GM21381 (cell line): ENCODE data around the gene CKMT1A.
"Not testable (repeated sequence)": the region's sequence is repeated elsewhere in the genome, so short reads cannot be mapped to it uniquely, and the experiment has no call there.

Experiments
- ATAC-seq: cut with Tn5 transposase; IDR thresholded peaks from one replicate; pipeline ENCODE4 v1.9.1; 2021; ENCODE audit warnings: mild to moderate bottlenecking, moderate library complexity; ENCODE audit not compliant: unreplicated experiment

CKMT1A gene

DNA sequence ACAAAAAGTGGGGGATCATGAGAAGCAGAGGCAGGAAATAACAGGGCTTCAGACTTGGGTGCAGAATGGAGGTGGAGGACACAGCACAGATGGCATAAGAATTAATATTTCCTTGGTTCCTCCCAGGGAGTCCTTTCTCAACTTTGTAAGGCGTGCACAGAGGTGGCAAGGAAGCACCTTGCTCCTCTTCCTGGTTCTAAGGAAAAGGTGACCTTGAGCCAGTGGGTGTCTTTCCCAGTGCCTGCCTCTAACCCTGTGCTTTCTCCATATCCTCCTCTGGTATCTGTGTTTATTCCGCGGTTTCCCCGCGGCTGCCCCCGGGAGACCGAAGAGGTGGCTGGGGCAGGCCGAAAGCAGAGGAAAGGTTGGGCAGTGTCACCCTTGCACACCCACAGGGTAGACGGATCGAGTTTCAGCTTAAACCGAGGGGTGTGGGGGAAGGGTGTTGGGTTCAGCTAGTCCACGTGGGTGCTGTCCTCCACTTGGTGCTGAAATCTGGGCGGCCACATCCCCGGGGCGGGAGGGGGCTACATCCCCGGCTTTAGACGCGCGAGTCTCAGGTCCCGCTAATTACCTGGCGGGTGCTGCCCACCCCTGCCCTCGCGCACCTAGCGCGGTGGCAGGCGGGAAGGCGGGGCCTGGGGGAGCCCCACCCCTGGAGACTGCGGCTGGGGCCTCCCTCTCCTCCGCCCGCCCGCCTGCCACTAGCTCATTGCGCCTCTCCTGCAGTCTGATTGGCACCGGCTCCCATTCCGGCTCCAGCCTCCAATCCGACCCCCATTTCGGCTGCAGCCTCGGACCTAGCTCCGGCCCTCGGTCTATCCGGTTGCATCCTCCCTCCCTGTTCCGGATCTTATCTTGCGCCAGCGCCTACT is at the start of gene CKMT1A:
TSS of gene CKMT1A (plus strand) at position 712 of the 875 bp plus-strand sequence. CDS start 192 bp downstream, outside the sequence.
- not testable (repeated sequence) for ATAC-seq

DNA sequence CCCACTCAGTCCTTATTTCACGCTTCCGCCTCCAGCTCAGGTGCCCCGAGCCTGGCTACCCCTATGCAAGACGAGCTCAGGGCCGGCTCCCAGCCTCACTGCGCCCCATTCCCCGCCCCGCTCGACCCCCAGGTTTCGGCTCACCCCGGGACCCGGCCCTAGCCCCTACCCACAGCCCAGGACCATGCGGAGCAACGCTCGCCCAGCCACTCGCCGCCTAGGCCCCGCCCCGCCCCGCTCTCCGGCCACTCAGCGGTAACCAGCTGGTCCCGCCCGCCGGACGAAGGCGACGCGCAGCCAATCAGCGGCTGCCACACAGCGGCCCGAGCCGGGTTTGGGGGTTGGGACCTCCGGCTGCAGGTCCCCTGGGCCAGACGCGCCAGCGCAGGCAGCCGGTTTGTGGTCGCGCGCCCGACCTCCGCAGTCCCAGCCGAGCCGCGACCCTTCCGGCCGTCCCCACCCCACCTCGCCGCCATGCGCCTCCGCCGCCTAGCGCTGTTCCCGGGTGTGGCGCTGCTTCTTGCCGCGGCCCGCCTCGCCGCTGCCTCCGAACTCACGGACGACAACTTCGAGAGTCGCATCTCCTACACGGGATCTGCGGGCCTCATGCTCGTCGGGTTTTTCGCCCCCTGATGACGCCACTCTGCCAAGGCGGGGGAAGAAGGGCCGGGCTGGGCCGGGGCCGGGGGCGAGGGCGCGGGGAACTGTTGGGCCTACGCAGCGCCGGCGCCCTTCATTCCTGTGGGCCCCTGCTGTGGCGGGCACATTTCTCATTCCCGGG is 44.8 kb upstream of the CKMT1A start, which contains the start of gene CATSPER2:
TSS of gene CATSPER2 (minus strand) at position 196 of the 781 bp plus-strand sequence. CDS start 783 bp downstream, outside the sequence.
- ATAC-seq = no peak

DNA sequence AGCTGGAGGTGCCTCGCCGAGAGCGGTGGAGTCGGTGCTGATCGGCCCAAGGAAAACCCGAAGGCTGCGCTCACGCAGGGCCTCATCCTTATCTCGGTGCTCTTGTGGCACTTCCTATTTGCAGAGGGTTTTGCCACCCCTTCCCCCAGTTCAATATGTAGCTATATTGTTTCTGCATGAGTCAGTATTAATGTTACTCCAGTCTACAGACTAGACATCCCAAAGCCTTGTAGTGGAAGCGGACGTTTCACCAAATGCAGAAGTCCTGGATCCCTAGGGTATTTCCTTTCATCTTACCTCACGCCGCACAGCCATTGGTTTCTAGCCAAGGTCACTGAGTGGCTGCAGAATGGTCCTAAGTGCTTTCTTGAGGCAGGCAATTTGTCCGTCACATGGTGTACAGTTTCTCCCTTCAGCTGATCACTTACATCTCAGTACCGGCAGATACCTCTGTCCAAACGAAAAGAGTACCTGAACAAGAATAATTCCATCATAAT is 44.2 kb upstream of the CKMT1A start:
- ATAC-seq = not testable (repeated sequence)

DNA sequence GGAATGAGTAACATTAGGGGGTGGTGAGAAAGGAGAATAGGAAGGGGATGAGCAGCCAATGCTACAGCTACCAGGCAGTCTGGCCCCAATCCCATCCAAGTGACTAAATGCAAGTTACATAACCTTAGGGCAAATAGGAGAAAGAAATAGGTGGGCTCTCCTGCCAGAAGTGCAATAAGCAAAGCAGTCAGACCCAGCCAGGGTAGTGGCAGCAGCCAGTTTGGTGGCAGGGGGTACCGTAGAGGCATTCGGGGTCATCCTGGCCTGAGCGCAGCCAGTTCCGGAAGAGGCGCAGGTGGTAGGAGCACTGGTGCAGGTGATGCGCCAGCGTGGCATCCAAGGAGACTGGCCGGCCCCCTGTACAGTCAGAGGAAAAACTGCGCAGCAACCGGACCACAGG is 33.9 kb upstream of the CKMT1A start:
- not testable (repeated sequence) for ATAC-seq

DNA sequence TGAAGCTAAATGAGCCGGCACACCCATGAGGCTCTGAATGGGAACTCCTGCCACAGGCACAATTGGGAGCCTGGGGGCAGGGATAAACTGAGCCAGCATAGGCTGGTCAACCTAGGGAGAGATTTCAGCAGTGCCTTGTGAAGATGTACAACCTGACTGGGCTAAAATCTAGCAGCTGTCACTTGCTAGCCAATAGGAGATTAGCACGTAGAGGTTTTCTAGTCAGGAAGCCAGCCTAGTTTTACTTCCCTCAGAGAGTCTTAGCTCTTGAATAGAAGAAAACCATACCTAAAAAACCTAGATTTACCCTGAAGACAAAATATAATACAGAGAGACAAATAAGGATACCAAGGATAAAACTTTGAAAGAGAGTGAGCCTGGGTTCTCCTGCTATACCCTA is 31.4 kb upstream of the CKMT1A start:
- ATAC-seq = not testable (repeated sequence)

DNA sequence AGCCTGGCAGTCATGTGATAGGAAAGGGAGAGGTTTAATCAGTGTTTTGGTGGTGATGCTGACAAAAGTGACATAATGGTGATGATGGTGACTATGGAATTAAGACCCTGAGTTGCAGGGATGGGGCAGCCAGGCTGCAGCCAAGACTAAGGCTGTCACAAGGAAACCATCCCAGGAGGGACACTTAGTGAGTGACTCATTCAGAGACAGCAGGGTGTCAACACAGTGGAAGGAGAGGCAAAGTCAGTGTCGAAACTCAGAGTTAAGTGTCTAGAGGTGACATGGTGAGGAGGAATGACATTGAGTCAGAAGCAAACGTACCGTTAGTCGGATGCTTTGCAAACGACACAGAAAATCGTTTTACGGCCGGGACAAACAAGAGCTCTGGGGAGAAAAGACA is 30.3 kb upstream of the CKMT1A start:
- not testable (repeated sequence) for ATAC-seq

DNA sequence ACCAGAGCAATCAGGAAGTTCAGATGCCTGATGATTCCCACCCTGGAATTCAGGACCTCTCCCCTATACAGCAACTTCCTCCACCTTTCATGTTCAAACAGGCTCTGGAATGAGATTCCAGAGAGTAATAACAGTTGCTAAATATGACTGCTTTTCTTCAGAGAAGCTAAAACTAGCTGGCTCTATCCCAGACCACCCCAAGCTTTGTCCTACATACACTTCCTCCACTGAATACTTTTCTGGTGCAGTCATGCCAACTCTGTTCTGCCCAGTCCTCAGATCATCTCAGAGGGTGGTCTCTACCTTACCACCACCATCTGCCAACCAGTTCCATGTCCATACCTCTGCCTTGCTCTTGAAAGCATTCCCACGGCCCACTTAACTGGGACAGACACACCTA is 27.5 kb upstream of the CKMT1A start:
- ATAC-seq = not testable (repeated sequence)

DNA sequence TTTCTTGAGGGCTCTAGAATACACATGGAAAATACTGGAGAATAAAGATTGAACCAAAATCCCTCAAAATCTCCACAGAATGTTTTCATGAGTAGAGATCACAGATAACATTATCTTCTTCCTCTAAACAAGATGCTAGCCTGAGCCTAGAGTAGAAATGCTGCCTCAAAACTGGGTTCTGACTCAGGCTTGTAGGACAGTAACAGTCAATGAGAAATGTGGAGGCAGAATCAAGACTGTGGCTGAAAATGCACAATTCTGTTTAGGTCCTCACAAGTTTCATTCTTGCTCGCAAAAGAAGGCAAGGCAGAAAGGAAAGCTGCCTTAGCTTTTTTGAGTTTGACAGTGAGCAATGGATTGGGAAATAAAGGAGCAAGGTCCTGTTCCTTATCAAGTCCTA is 19.5 kb upstream of the CKMT1A start:
- not testable (repeated sequence) for ATAC-seq

DNA sequence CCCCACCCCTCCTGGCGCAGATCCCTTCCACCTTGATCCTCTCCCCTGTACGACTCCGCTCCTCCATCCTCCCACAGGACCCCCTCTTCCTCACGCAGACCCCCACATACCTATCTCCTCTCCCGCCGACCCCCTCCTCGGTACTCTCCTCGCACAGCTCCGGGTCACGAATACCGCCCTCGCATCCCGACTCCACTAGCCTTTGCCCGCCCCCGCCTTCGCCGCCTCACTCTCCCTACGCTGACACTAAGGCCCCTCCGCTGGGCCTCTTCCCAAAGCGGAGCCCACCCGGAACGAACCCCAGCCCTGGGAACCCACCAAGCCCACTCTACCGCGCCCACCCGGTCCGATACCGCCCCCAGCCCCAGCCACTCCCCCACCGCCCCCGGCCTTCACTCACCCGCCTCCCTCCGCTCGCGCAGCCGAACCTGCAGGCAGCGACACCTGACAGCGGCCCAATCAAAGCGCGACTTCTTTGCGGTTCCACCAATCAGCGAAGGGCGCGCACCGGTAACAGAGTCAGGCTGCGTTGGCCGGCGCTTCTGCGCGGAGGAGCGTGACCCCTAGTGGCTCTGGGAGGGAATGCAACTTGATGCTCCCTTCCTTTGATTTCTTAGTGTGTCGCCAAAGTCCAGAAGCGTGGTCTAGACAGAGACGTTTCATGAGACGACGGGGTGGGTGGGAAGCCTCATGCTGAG is 3.9 kb upstream of the CKMT1A start:
- ATAC-seq = peak; percentile 93

DNA sequence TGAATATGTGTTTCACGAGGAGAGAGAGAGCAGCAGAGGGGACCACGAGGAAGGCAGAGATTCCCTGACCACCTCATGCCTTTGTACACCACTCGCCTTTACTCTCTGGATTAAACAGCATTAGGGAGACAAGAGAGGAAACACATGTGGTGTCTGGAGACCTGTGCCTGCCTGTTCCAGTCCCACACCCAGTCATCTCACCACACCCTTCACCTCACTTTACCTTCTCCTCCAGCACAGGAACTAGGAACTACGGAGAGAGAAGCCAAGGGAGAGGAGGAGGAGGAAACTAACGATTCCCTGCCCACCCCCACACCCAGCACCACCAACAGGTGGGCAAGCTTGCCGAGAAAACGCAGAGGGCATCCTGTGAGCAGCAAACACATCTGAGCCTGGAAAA is 980 bp upstream of the CKMT1A start:
- not testable (repeated sequence) for ATAC-seq

DNA sequence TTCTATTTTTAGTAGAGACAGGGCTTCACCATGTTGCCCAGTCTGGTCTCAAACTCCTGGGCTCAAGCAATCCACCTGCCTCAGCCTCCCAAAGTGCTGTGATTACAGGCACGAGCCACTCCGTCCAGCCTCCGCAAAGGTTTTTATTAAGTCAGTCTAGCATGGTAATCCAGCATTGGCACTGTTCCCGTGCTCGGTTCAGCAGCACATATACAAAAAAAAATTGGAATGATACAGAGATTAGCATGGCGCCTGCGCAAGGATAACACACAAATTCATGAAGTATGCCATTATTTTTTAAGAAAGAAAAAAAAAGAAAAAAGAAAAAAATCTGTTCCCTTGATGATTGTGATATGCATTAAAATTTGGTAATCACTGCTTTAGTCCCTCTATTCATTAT is 8.5 kb downstream of the CKMT1A start:
- ATAC-seq = no peak

DNA sequence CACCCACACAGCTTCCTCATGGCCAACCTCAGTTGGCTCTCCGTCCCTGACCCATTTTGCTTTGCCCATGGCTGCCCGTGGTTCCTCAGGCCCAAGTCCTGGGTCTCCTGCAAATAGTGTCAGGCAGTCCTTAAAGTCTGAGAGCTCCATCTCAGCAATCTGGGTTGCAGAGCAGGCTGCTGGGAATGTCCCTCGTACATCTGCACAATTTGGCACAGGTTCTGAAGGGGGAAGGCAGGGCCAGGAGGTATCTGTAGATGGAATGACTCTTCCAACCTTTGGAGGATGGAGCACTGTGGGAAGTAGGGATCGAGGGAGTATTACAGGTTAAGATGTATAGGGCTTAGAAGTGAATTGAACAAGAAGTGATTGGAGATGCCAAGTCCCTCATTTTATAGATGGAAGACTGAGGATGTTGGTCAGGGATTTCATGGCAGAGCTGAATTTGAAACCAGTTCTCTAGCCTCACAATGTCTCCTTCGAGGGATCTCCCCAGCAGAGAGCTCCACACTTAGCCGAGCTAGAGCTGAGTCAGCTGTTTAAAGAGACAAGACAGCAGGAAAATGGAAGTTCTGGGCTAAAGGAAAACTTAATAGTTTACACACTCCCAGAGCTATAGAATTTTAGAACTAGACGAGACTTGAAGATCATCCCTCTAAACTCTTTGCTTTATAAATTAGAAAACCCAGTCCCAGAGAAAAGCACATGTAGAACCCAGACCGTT is 9.2 kb downstream of the CKMT1A start:
- no peak for ATAC-seq

DNA sequence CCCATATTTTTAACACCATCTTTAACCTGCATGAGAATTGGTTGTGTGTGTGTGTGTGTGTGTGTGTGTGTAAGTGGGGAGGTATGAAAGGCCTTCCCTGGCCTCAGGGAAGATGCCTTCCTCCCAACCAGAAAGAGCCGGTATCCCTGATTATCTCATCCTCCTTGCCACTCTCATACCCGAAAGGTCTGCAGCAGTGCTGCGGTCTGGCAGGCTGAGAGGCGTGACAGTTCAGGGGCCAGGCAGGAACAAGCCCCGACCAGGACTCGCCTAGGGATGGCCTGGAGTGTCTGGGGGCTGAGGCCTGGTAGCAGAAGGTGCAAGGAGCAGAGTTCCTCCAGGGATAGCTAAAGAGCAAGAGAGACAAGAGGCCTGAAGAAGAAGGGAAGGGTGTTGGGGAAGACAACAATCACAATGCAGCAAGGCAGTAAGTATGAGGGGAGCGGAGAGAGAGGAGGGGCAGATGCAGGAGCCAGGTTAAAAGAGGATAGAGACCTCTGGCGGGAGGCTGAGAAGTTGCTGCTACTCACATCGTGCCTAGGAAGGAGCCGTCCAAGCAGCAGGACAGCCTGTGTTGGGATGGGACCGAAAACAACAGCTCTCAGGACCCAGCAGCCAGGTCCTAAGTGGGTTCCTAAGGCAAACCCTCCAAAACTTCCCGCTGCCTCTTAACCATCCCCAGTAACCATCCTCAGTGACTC is 16.9 kb downstream of the CKMT1A start:
- not testable (repeated sequence) for ATAC-seq

DNA sequence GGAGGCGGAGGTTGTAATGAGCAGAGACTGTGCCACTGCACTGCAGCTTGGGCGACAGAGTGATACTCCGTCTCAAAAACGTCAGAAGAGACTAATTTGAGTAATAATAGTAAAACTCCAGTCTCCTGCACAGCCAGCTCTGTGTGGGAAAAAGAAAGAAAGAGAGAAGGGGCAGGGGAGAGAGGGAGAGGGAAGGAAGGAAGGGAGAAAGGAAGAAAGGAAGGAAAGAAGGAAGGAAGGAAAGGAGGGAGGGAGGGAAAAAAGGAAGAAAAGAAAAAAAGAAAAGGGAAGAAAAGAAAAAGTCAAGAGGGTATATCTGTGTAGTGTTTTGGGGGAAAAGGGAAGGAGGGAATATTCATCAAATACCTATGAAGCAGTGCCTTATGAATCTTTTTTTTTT is 29.5 kb downstream of the CKMT1A start:
- ATAC-seq = no peak

DNA sequence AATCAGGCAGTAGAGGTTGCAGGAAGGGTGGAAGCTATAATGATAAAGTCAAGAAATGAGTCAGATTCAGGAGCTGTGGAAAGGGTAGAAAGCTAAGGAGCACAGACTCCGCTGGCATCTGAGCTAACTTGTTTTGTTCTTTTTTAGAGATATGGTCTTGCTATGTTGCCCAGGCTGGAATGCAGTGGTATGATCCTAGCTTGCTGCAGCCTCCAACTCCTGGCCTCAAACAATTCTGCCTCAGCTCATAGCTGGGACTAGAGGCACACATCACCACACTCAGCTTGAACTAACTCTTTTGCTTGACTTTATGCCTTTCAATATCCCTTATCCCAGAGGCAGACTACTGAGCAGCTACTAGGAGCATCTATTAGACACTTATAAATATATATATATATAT is 32.6 kb downstream of the CKMT1A start:
- ATAC-seq = not testable (repeated sequence)

DNA sequence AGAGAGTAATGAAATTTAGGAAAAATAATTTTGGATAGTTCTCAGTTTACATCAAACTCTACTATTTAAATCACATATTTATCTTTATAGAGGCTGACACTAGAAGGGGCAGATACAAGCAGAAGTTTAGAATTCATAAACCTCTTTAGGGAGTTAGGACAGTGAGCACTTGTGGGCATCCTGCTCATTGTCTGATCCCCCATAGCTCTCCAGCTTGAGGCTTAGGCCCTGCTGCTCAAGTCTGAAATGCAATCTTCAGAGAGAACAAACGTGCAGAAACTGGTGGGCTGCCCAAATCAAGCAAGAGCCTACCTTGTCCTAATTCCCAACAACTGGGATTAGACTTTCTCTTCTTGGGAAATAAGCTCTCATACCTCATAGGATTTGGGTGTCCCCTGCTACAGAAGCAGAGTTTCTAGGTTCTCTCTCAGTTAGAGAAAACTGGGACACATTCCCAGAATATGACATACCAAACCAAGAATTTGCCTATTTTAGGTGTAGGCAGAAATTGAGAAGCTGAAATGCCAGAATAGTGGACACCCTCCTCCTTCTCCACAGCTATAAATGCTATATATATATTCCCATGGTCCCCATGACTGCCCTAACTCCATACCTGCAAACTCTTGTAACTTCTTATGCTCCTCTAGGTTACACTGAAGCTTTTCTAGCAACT is 34.5 kb downstream of the CKMT1A start:
- ATAC-seq = not testable (repeated sequence)

DNA sequence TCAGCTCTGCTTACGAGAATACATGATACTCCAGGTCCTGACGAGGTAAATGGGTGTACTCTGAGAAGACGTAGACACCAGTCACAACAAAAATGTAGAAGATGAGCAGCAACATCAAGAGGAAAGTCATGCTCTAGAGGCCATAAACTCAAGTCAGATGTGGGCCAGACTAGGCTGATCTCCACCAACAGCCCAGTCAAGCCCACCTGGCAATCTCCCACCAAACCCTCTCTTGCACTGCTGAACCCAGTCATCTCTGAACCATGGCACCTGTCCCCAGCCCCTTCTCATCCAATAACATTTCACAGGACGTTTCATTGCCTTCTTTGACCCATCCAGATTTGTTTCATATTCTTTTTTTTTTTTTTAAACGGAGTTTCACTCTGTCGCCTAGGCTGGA is 41.8 kb downstream of the CKMT1A start:
- ATAC-seq = no peak

DNA sequence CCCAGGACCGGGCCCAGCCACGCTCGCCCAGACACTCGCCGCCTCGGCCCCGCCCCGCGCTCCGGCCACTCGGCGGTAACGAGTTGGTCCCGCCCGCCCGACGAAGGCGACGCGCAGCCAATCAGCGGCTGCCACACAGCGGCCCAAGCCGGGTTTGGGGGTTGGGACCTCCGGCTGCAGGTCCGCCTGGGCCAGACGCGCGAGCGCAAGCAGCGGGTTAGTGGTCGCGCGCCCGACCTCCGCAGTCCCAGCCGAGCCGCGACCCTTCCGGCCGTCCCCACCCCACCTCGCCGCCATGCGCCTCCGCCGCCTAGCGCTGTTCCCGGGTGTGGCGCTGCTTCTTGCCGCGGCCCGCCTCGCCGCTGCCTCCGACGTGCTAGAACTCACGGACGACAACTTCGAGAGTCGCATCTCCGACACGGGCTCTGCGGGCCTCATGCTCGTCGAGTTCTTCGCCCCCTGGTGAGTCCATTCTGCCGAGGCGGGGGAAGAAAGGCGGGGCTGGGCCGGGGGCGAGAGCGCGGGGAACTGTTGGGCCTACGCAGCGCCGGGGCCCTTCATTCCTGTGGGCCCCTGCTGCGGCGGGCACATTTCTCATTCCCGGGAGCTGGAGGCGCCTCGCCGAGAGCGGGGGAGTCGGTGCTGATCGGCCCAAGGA is 52.7 kb downstream of the CKMT1A start, which contains the start of gene PDIA3:
TSS of gene PDIA3 (plus strand) at position 194 of the 658 bp plus-strand sequence. CDS start at position 296, 102 bp downstream.
- peak; percentile 73 for ATAC-seq
